HG03066 (cell line): ENCODE measurements around the gene JSRP1.

Experiments used
- ATAC-seq: cut with Tn5 transposase; IDR thresholded peaks from one replicate; pipeline ENCODE4 v1.9.1; 2021; ENCODE audit warnings: low read depth; ENCODE audit not compliant: unreplicated experiment

Gene JSRP1

DNA sequence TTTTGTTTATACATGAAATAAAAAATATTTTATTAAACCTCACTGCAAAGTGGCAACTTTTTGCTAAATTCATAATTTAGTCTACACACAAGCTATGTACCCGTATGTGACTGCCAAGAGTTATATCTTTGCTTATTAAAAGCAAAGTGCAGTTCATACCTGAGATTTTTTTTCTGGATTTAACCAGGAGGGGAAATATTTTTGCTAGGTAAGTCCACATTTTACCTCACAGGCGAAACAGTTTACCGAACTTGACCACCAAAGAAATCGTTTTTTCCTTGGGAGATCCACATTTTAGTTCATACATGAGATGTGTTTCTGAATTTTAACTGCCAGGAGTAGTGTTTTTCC, 12.2 kb upstream of the JSRP1 start:
- ATAC-seq = no peak

DNA sequence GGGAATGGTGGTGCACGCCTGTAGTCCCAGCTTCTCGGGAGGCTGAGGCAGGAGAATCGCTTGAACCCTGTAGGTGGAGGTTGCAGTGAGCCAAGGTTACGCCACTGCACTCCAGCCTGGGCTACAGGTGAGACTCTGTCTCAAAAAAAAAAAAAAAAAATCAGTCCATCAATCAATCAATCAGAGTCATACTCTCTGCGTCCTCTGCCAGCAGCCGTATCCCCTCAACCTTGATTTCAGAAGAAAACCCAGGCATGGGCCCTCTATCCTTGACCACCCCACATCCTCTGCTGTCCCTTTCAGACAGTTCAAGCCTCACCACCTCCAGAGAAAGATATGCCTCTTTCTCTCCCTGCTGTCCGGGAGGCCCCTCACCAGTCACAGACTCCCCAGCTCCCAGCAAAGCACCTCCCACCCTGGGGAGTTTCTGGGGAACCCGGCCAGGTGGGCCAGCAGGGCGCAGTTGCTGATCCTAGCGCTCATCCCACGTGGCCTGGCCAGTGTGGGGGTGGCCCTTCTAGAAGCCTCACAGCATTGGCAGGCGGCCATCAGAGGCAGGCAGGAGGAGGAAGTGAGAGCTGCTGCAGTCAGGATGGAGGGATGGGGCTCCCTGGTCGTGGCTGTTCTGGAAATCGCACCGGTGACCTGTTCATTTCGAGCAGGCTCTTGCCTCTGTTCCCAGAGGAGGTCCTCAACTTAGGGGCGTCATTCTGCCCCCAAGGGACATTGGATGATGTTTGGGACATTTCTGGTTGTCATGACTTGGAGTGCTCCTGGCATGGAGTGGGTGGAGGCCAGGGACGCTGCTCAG, 10.2 kb upstream of the JSRP1 start:
- no peak for ATAC-seq

DNA sequence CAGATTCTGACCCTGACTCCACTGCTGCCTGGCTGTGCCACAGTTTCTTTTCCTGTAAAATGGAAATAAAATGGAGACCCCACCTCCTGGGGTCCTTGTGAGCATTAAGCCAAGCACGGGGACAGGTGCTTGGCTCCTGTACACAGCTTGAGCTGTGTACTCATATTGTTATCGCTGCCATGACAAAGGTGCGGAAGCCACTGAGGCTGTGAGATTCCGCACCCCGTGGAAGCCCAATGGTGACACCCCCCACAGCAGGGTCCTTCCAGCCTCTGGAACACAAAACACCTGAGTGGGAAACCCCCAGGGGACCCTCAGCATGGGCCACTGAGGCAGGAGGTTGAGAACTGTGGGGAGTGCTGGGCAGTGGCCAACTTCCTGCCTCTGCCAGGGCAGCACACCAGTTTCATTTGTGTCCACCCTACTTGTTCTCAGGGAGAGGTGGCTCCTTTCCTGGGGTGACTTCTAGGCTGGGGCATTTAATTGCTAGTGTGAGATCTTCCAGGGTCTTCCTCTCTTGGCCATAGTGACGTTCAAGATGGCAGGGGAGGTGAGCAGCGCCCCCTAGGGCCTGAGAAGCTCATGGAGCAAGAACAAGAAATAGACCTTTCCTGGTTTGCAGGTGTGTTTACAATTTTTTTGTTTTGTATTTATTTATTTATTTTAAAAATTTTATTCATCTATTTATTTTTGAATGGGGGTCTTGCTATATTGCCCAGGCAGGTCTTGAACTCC, 5.4 kb upstream of the JSRP1 start:
- ATAC-seq = no peak

DNA sequence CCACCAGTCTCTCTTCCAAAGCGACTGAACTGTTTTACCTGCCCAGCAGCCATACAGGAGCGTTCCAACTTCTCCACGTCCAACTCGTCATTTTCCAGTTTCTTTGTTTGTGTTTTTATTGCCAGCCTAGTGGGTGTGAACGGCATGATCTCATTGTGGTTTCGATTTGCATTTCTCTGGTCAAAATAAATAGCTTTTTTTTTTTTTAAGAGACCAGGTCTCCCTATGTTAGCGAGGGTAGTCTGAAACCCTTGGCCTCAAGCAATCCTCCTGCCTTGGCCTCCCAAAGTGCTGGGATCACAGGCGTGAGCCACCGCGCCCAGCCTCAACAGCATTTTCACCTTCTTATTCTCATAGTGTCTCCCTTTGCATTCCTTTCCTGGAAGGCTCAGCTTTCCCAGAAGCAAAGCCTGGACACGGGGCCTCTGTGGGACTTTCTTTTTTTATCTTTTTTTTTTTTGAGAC, 4.2 kb upstream of the JSRP1 start:
- no peak for ATAC-seq

DNA sequence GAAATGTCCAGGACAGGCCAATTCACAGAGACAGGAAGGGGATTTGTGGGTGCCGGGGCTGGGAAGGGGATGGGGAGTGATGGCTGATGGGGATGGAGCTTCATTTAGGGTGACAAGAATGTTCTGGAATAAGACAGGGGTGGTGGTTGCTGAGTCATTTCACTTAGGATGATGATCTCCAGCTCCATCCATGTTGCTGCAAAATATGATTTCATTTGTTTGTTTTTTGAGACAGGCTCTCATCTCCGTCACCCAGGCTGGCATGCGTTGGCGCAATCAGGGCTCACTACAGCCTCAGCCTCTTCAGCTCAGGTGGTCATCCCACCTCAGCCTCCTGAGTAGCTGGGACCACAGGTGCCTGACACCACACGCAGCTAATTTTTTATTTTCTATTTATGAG, 3.1 kb upstream of the JSRP1 start:
- no peak for ATAC-seq

DNA sequence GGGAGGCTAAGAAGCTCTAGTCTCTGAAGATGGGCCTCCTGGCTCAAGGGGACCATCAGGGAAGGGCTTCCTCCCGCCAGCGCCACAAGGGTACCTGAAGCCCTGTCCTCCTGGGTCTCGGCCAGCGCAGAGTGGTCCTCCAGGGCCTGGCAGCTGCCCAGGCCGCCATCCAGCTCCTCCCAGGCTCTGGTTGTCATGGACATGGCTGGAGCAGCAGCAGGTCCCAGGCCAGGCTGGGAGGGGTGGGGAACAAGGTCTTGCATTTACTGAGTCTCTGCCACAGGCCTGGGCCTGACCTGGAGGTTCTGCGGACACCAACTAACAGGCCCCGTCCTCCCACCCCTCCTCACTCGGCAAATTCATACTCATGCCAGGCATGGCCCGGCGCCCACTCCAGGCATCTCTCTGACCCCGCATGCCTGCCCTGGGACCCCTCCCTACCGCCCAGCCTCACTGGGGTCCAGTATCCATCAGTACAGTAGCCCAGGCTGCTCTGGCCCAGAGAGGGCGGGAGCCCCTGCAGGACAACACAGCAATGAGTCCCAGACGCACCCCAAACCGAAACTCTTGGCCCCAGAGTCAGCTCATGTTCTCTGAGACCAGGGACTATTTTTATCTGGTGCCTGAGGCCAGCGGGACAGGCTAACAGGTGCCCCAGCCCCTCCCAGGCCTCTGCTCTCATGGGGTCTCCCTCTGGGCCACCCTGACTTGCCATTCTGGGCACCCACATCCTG, 938 bp downstream of the JSRP1 start:
- no peak for ATAC-seq

DNA sequence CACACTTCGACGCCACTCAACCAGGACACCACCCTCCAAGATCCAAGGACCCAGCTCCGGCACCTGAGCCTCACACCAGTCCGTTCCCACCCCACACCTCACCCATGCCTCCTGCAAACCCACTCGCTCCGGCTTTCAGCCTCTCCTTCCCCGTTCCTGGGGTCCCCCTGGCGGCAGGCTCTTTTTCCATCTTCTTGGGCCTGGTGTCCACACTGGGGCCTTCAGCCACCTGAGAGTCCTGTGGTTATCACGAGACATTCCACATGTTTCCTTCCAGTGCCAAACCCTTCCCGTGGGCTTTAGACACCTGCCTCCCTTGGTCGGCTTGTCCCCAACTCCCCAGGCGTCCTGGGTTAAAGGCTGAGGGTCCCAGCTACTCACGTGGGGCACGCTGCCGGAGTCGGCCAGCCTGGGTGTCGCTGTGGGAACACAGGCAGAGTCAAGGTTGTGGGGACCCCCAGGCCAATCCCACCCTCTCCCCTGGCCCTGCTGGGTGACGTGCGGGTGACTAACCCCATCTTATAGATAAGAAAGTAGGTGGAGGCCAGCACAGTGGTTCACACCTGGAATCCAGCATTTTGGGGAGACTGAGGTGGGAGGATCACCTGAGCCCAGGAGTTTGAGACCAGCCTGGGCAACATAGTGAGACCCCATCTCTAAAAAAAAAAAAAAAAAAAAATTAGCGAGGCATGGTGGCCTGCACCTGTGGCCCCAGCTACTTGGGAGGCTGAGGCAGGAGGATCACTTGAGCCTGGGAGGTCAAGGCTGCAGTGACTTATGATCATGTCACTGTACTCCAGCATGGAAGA, 1.9 kb downstream of the JSRP1 start:
- no peak for ATAC-seq

DNA sequence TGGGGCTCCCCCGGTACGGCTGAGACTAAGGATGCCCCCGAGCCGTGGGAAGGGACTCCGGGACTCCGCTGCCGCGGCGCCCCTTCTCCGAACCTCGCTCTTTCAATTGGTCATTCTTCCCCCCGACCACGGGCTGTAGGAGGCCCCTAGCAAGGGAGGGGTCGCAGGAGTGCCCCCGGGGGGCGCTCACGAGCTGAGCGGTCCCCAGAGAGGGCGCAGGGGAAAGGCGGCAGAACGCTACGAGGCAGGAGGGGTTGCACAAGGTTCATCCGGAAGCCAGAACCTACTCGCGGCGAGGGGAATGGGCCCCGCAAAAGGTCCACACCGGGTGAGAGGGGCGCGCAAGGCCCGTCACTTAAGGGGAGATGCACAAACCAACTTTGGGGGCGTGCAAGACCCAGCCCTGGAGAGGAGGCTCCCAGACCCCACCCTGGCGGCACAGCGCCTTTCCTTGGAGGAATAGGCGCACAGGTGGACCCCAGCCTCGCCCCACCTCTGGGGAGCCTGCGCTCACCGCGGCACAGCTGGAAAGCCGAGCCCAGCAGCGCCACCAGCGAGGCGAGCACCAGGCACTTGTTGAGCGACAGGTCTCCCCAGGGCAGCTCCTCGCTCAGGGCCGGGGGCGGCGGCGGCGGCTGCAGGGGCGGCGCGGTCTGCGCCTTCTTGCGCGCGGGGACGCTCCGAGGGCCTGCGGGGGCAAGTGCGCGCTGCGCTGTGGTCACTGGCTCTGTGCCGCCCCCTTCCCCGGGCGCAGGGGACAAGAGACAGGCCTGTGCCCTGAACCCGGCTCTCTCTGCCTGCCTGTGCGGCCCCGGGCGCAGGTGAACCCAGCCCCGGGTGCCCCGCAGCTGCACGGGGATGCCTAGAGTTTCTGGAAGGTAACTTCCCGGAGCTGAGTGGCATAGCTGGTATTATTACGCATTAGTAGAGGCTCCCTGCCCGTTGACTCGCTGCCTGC, 2.8 kb downstream of the JSRP1 start:
- no peak for ATAC-seq

DNA sequence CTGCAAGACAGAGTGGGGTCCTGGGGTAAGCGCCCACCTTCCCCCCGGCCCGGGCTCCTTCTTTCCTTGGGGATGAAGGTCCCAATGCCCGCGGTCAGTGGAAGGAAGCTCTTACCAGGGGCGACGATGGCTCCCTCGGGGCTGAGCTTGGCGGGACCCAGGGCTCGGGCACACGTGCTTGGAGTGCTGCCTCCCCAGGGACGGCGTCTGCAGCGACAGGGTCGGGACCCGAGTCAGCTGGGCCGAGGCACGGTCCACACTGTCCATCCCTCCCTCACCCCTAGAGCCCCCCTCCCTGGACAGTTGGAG, 3.5 kb downstream of the JSRP1 start:
- no peak for ATAC-seq

DNA sequence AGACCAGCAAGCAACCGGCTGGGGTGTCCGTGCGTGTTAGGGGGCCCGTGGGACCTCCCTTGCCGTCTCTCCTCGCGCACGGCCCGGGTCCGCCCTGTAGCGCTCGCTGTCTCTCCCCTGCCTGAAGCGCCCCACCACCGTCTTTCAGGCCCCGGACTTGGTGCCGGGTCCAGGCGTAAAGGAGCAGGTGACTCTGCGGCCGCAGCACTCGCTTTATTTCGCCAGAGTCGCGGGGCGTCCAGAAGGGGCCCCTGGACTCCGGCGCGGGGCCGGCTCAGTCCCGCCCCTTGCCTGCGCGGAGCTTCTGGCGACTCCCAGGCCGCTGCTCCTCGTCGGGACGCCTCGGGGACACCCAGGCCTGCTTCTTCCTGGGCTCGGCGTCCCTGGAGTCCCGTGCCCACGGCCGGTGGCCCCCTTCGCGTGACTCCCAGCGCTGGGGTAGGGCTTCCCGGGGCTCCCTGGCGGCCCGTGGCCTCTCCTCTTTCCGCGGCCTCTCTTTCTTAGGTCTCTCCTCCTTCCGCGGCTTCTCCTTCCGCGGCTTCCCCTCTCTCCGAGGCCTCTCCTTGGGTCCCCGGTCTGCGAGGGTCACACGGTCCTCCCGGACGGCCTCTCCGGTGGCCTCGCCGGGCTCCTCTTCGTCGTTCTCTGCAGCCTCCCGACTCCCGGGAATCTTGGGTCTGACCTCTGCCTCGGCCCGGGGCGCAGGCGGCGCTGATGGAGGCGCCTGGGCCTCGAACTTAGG, 4.0 kb downstream of the JSRP1 start:
- no peak for ATAC-seq

DNA sequence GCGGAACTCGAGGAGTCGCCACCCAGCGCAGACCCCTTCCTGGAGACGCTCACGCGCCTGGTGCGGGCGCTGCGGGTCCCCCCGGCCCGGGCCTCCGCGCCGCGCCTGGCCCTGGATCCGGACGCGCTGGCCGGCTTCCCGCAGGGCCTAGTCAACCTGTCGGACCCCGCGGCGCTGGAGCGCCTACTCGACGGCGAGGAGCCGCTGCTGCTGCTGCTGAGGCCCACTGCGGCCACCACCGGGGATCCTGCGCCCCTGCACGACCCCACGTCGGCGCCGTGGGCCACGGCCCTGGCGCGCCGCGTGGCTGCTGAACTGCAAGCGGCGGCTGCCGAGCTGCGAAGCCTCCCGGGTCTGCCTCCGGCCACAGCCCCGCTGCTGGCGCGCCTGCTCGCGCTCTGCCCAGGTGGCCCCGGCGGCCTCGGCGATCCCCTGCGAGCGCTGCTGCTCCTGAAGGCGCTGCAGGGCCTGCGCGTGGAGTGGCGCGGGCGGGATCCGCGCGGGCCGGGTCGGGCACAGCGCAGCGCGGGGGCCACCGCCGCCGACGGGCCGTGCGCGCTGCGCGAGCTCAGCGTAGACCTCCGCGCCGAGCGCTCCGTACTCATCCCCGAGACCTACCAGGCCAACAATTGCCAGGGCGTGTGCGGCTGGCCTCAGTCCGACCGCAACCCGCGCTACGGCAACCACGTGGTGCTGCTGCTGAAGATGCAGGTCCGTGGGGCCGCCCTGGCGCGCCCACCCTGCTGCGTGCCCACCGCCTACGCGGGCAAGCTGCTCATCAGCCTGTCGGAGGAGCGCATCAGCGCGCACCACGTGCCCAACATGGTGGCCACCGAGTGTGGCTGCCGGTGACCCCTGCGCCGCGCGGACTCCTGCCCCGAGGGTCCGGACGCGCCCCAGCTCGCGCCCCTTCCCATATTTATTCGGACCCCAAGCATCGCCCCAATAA, 4.8 kb downstream of the JSRP1 start:
- ATAC-seq = no peak

DNA sequence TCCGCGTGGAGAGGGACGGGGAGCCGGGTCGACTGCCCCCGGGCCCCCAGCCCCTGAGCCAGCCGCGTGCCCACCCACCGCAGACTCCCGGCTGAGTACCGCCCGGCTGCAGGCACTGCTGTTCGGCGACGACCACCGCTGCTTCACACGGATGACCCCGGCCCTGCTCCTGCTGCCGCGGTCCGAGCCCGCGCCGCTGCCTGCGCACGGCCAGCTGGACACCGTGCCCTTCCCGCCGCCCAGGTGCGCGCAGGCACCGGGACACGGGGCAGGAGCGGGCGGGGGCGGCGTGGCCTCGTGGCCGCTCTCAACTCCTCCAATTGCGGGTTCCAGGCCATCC, 5.5 kb downstream of the JSRP1 start:
- no peak for ATAC-seq

DNA sequence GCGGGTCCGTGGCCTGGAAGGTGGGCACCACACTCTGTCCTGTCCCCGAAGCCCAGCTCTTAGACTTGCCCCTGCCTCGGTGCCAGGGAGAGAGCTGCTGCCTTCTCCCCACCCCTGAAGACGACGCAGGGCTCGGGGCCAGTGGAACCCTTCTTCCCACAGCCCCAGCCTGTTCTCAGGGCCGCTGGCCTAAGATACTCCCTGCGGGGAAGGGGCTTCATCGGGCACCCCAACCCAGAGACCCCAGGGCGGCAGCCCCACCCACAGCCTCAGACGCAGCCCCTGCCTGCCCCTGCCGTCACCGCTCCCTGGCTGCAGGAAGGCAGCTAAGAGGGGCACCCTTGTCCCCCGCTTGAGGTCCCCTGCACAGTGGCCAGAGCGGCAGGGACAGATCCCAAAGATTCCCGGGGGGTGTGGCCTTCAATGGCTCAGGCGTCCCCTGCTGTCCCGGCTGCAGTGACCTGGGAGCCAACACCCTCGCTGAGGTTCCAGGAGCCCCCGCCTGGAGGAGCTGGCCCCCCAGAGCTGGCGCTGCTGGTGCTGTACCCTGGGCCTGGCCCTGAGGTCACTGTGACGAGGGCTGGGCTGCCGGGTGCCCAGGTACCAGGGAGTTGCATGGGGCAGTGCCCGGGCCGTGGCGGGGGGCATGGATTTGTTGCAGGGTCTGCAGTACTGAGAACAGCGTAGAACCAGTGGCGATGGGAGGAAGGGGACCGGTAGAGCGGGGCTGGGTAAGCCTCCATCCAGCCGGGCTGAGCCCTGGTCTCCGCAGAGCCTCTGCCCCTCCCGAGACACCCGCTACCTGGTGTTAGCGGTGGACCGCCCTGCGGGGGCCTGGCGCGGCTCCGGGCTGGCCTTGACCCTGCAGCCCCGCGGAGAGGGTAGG, 6.1 kb downstream of the JSRP1 start:
- ATAC-seq = no peak

DNA sequence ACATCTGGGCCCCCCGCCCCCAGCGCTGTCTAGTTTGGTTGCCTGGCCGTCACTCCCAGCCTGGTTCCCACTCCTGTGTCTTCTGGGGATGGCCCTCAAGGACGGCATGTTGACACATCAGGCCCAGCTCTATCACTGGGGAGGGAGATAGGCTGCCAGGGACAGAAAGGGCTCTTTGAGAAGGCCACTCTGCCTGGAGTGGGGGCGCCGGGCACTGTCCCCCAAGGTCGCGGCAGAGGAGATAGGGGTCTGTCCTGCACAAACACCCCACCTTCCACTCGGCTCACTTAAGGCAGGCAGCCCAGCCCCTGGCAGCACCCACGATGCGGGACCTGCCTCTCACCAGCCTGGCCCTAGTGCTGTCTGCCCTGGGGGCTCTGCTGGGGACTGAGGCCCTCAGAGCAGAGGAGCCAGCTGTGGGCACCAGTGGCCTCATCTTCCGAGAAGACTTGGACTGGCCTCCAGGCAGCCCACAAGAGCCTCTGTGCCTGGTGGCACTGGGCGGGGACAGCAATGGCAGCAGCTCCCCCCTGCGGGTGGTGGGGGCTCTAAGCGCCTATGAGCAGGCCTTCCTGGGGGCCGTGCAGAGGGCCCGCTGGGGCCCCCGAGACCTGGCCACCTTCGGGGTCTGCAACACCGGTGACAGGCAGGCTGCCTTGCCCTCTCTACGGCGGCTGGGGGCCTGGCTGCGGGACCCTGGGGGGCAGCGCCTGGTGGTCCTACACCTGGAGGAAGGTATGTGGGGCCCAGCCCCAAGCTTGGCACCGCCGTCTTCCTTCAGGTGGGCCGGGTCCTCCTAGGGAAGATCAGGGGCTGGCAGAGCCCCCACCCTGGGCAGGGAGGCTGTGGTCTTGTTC, 7.0 kb downstream of the JSRP1 start, which contains the start of gene AMH:
TSS of gene AMH (plus strand) at position 314 of the 857 bp plus-strand sequence. CDS start at position 324, 10 bp downstream.
- ATAC-seq = no peak

DNA sequence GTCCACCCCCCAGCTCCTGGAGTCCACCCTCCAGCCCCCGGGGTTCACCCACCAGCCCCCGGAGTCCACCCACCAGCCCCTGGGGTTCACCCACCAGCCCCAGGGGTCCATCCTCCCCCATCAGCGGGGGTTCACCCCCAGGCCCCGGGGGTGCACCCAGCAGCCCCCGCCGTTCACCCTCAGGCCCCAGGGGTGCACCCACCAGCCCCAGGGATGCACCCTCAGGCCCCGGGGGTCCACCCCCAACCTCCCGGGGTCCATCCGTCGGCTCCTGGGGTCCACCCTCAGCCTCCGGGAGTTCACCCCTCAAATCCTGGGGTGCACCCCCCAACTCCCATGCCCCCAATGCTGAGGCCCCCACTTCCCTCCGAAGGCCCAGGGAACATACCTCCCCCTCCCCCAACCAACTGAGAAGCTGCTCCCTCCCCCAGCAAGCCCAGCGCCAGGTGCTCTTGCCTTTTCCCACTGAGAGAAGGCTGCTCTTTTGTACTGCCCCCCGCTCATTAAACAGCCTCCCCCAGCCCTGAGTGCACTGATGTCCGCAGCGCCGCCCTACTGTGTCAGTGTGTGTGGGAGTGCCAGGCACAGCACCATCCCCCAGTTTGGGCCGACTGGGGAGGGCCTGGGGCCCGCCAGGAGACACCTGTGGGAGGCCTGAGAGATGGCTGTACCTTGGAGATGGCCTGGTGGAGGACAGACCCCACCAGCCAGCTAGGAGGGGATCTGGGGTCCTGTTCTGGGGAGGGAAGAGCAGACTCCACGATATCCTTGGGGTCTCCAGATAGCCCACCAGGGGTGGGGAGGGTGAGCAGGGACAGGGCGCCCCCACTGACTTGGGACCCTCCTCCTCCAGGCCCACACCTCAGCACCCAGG, 7.8 kb downstream of the JSRP1 start:
- ATAC-seq = no peak
